ENCODE results near the gene NEU3.

NEU3 gene

GRCh38 chr11:75050516-75050915, 61.8 kb downstream of the NEU3 start:
- TF ChIP-seq, protein P1, sequence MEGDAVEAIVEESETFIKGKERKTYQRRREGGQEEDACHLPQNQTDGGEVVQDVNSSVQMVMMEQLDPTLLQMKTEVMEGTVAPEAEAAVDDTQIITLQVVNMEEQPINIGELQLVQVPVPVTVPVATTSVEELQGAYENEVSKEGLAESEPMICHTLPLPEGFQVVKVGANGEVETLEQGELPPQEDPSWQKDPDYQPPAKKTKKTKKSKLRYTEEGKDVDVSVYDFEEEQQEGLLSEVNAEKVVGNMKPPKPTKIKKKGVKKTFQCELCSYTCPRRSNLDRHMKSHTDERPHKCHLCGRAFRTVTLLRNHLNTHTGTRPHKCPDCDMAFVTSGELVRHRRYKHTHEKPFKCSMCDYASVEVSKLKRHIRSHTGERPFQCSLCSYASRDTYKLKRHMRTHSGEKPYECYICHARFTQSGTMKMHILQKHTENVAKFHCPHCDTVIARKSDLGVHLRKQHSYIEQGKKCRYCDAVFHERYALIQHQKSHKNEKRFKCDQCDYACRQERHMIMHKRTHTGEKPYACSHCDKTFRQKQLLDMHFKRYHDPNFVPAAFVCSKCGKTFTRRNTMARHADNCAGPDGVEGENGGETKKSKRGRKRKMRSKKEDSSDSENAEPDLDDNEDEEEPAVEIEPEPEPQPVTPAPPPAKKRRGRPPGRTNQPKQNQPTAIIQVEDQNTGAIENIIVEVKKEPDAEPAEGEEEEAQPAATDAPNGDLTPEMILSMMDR (IDR thresholded peaks at IDR 0.05), result no peak
- Histone ChIP-seq H3K4me2 (ENCODE audit: low read length) (no peak overlapping the region), H3K9me3 (ENCODE audit: control insufficient read depth, low read length) (no peaks in the 10 kb centered on the region), H3K9ac (no peak overlapping the region), H2AFZ (no peak overlapping the region), H3K79me2 (no peaks in the 10 kb centered on the region), H3K27me3 (ENCODE audit: control insufficient read depth, insufficient read depth, low read length) (no peaks in the 10 kb centered on the region), H3K36me3 (ENCODE audit: control insufficient read depth, insufficient read depth, low read length) (no peaks in the 10 kb centered on the region), H3K4me1 (no peaks in the 10 kb centered on the region), H3K27ac (no peak overlapping the region), H3K4me3 (ENCODE audit: low read depth, low read length) (no peak overlapping the region)

- no peaks in the 10 kb centered on the region for H3K36me3 ChIP-seq (ENCODE audit: control insufficient read depth, insufficient read depth, low read length)
- H3K9me3 ChIP-seq (ENCODE audit: control insufficient read depth, low read length), result no peaks in the 10 kb centered on the region
- no peak overlapping the region for H3K9ac ChIP-seq
- no peak overlapping the region for H3K4me3 ChIP-seq (ENCODE audit: low read depth, low read length)
- no peak overlapping the region for H2AFZ ChIP-seq
- no peaks in the 10 kb centered on the region for H3K4me1 ChIP-seq
- H3K4me2 ChIP-seq (ENCODE audit: low read length), result no peak overlapping the region
- TF ChIP-seq, protein P1 (IDR thresholded peaks at IDR 0.05), result no peak
- no peaks in the 10 kb centered on the region for H3K79me2 ChIP-seq
- no peaks in the 10 kb centered on the region for H3K27me3 ChIP-seq (ENCODE audit: control insufficient read depth, insufficient read depth, low read length)
- no peak overlapping the region for H3K27ac ChIP-seq
Measured at GRCh38 chr11:75051043-75051442, 62.3 kb downstream of the NEU3 start.

DNA sequence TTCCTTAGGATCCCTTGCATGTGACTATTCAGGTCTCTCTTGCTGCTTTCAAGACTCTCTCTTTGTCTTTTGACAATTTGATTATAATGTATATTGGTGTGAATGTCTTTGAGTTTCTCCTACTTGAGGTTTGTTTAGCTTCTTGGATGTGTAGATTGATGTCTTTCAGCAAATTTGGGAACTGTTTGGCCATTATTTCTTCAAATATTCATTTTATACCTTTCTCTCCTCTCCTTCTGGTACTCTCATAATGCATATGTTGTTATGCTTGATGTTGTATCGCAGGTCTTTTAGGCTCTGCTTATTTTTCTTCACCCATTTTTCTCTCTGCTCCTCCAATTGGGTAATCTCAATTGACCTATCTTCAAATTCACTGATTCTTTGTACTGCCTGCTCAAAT, 63.7 kb downstream of the NEU3 start:
- H2AFZ ChIP-seq, result no peak overlapping the region
- no peaks in the 10 kb centered on the region for H3K79me2 ChIP-seq
- H3K4me1 ChIP-seq, result no peaks in the 10 kb centered on the region
- H3K36me3 ChIP-seq (ENCODE audit: control insufficient read depth, insufficient read depth, low read length), result no peaks in the 10 kb centered on the region
- no peak overlapping the region for H3K4me3 ChIP-seq (ENCODE audit: low read depth, low read length)
- no peaks in the 10 kb centered on the region for H3K27me3 ChIP-seq (ENCODE audit: control insufficient read depth, insufficient read depth, low read length)
- no peak overlapping the region for H3K9ac ChIP-seq
- TF ChIP-seq, protein P1 (IDR thresholded peaks at IDR 0.05), result no peak
- H3K9me3 ChIP-seq (ENCODE audit: control insufficient read depth, low read length), result no peaks in the 10 kb centered on the region
- H3K27ac ChIP-seq, result no peak overlapping the region
- no peak overlapping the region for H3K4me2 ChIP-seq (ENCODE audit: low read length)

DNA sequence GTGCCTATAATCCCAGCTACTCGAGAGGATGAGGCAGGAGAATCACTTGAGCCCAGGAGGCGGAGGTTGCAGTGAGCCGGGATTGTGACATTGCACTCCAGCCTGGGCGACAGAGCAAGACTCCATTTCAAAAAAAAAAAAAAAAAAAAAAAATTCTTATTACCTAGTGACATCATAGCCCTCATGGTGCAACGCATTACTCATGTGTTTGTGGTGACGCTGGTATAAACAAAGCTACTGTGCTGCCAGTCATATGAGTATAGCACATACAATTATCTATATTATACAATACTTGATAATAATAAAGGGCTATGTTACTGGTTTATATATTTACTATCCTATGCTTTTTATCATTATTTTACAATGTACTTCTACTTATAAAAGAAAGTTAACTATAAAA, 66.8 kb downstream of the NEU3 start:
- H3K27me3 ChIP-seq (ENCODE audit: control insufficient read depth, insufficient read depth, low read length), result no peaks in the 10 kb centered on the region
- H3K79me2 ChIP-seq, result no peaks in the 10 kb centered on the region
- H2AFZ ChIP-seq, result no peak overlapping the region
- TF ChIP-seq, protein P1 (IDR thresholded peaks at IDR 0.05), result no peak
- no peak overlapping the region for H3K27ac ChIP-seq
- H3K36me3 ChIP-seq (ENCODE audit: control insufficient read depth, insufficient read depth, low read length), result no peaks in the 10 kb centered on the region
- H3K4me1 ChIP-seq, result no peaks in the 10 kb centered on the region
- no peak overlapping the region for H3K4me3 ChIP-seq (ENCODE audit: low read depth, low read length)
- no peaks in the 10 kb centered on the region for H3K9me3 ChIP-seq (ENCODE audit: control insufficient read depth, low read length)
- H3K9ac ChIP-seq, result no peak overlapping the region
- no peak overlapping the region for H3K4me2 ChIP-seq (ENCODE audit: low read length)

- no peaks in the 10 kb centered on the region for H3K27me3 ChIP-seq (ENCODE audit: control insufficient read depth, insufficient read depth, low read length)
- TF ChIP-seq, protein P1 (IDR thresholded peaks at IDR 0.05), result no peak
- H3K4me2 ChIP-seq (ENCODE audit: low read length), result no peak overlapping the region
- no peak overlapping the region for H2AFZ ChIP-seq
- H3K9ac ChIP-seq, result no peak overlapping the region
- H3K9me3 ChIP-seq (ENCODE audit: control insufficient read depth, low read length), result no peaks in the 10 kb centered on the region
- H3K36me3 ChIP-seq (ENCODE audit: control insufficient read depth, insufficient read depth, low read length), result no peaks in the 10 kb centered on the region
- H3K4me1 ChIP-seq, result no peaks in the 10 kb centered on the region
- no peak overlapping the region for H3K4me3 ChIP-seq (ENCODE audit: low read depth, low read length)
- no peaks in the 10 kb centered on the region for H3K79me2 ChIP-seq
- no peak overlapping the region for H3K27ac ChIP-seq
Measured at GRCh38 chr11:75056814-75057213, 68.1 kb downstream of the NEU3 start.

Data from parathyroid adenoma (tissue), 2 donors.